Measurements from ENCODE around the gene GPR37.

GPR37 gene

GRCh38 chr7:124723012-124723411, 42.6 kb downstream of the GPR37 start:
- DNase-seq = no peak

GRCh38 chr7:124722292-124722691, 43.3 kb downstream of the GPR37 start:
- DNase-seq = no peak

- no peak for DNase-seq
Observed at GRCh38 chr7:124720195-124720594, 45.4 kb downstream of the GPR37 start.

- no peak for DNase-seq
Observed at GRCh38 chr7:124718032-124718766, 47.4 kb downstream of the GPR37 start.

- DNase-seq = no peak
Observed at GRCh38 chr7:124716894-124717293, 48.7 kb downstream of the GPR37 start.

GRCh38 chr7:124713086-124713485, 52.5 kb downstream of the GPR37 start:
- DNase-seq = no peak

- no peak for DNase-seq
Observed at GRCh38 chr7:124712017-124712416, 53.6 kb downstream of the GPR37 start.

GRCh38 chr7:124702385-124702784, 63.2 kb downstream of the GPR37 start:
- no peak for DNase-seq

- DNase-seq = no peak
Observed at GRCh38 chr7:124701955-124702354, 63.6 kb downstream of the GPR37 start.

- DNase-seq = no peak
Observed at GRCh38 chr7:124700655-124701054, 64.9 kb downstream of the GPR37 start.

- no peak for DNase-seq
Observed at GRCh38 chr7:124698964-124699363, 66.6 kb downstream of the GPR37 start.

- no peak for DNase-seq
Observed at GRCh38 chr7:124697746-124698145, 67.8 kb downstream of the GPR37 start.

All from COR-L47 (cell line).